DND-41 (cell line): ENCODE data around the gene CFAP65.

Experiments
- CTCF ChIP-seq: IDR thresholded peaks from 2 replicates; pipeline ENCODE4 v1.5.1; 2012; ENCODE audit warnings: borderline replicate concordance, low read length, moderate library complexity, mild to moderate bottlenecking; ENCODE audit not compliant: poor library complexity, severe bottlenecking; ENCODE audit errors: extremely low read depth
- EZH2 ChIP-seq: IDR thresholded peaks from 3 replicates; pipeline ENCODE4 v1.6.1; 2012; ENCODE audit warnings: borderline replicate concordance, low read depth, mild to moderate bottlenecking, moderate library complexity, low read length, inconsistent platforms; ENCODE audit not compliant: severe bottlenecking

DNA sequence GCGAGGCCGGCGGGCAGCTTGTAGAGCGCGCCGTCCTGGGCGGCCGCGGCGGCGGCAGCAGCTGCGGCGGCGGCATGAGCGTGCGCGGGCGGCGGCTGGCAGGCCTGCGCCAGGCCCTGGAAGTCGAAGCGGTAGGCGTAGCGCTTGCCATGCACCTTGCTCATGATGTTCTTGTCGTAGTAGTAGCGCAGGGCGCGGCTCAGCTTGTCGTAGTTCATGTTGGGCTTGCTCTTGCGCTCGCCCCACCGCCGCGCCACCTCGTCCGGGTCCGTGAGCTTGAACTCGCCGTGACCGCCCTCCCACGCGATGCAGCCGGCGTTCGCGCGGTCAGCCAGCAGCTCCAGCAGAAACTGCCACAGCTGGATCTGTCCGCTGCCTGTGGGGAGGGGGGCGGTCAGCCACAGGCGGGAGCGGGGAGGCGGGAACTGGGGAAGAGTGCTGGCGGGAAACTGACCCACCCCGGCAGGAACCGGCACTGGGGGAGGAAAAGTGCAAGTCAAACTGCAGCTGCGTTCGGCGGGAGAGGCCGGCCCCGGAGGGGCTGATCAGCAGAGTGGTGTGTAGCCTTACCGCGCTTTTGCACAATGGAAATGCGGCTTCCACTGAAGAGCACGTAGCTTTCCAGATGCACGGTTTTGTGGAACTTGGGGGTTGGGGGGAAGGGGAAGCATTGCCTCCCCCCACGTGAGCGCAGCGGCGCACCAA, 59.3 kb downstream of the CFAP65 start:
- no peak for TF ChIP-seq EZH2
- TF ChIP-seq CTCF = no peak
